Measurements from ENCODE around the gene GCH1.
A peak's percentile ranks its signal among the peaks of the same experiment; 100 is the strongest.
"Not testable (repeated sequence)": the region's sequence is repeated elsewhere in the genome, so short reads cannot be mapped to it uniquely, and the experiment has no call there.

The GCH1 gene

DNA sequence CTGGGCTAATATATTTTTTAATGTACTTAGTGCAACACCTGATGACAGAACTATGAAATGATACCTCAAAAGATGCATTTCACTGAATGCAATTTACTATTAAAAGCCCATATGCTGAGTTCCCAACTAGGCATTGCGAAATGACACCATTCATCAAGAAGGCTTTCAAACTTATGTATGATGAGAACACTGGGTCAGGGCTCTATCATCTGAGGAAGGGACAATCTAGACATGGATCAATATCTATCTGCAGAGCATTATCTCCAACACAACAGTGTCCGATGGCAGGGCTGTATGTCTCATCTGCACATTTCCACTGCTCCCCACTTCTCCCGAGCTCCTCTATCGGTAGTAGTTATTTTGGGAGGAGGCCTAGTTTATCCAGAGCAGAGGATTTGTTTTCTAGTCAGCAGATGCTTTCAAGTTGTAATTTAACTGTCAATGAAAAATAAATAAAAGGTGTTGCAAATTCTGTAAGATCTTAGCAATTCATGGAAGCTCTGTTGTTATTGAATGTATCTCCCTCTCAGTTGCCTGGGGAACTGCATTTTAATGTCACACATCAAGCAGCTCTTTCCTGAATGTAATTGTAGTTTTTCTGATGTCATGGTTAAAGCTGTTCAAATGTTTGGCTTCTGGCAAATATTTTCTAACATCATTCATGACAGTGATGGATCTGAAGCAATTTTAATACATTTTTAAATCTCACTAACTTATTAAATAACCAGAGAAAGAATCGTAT, 7.4 kb upstream of the GCH1 start:
- Histone ChIP-seq H3K79me2 (no peaks in the 10 kb centered on the region), H3K27me3 (ENCODE audit: control insufficient read depth, insufficient read depth, low read length) (no peaks in the 10 kb centered on the region), H3K4me3 (ENCODE audit: low read depth, low read length) (no peak overlapping the region), H3K27ac (no peak overlapping the region), H3K9ac (no peak overlapping the region), H3K4me1 (no peaks in the 10 kb centered on the region), H2AFZ (no peak overlapping the region), H3K4me2 (ENCODE audit: low read length) (no peak overlapping the region), H3K9me3 (ENCODE audit: control insufficient read depth, low read length) (no peaks in the 10 kb centered on the region), H3K36me3 (ENCODE audit: control insufficient read depth, insufficient read depth, low read length) (no peaks in the 10 kb centered on the region)
- no peak for TF ChIP-seq CTCF (IDR thresholded peaks at IDR 0.05)

DNA sequence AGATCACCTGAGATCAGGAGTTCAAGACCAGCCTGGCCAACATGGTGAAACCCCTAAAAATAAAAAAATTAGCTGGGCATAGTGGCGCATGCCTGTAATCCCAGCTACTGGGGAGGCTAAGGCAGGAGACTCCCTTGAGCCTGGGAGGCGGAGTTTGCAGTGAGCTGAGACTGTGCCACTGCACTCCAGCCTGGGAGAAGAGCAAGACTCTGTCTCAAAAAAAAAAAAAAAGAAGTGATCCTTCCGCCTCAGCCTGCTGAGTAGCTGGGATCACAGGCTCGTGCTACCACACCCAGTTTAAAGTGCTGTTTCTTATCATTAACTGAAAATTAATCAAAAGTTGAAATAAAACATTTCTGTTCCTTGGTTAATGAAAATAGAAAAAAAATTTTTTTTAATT, 6.3 kb upstream of the GCH1 start:
- not testable (repeated sequence) for H3K36me3 ChIP-seq (ENCODE audit: control insufficient read depth, insufficient read depth, low read length); H3K4me1 ChIP-seq; H3K27me3 ChIP-seq (ENCODE audit: control insufficient read depth, insufficient read depth, low read length); H3K79me2 ChIP-seq; H3K9me3 ChIP-seq (ENCODE audit: control insufficient read depth, low read length); H3K4me2 ChIP-seq (ENCODE audit: low read length); H3K4me3 ChIP-seq (ENCODE audit: low read depth, low read length); H2AFZ ChIP-seq; H3K27ac ChIP-seq; H3K9ac ChIP-seq

DNA sequence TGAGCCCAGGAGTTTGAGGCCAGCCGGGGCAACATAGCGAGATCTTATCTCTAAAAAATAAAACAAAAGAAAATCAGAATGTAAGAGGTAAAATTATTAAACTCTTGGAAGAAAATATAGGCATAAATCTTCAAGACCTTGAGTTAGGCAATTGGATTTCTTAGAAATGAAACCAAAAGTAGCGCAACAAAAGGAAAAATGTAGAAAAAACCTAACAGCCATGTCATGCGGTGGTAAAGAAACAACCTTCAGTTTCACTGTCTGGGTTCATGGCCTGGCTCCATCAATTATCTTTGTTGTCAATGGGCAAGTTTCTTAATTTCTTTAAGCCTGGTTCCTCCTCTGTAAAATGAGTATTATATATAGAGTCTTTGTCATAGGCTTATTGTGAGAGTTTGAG, 5.6 kb upstream of the GCH1 start:
- no peaks in the 10 kb centered on the region for H3K27me3 ChIP-seq (ENCODE audit: control insufficient read depth, insufficient read depth, low read length)
- no peak overlapping the region for H3K27ac ChIP-seq
- TF ChIP-seq CTCF (IDR thresholded peaks at IDR 0.05): no peak
- H3K4me3 ChIP-seq (ENCODE audit: low read depth, low read length): no peak overlapping the region
- H3K9ac ChIP-seq: no peak overlapping the region
- no peaks in the 10 kb centered on the region for H3K36me3 ChIP-seq (ENCODE audit: control insufficient read depth, insufficient read depth, low read length)
- no peaks in the 10 kb centered on the region for H3K79me2 ChIP-seq
- H2AFZ ChIP-seq: no peak overlapping the region
- no peaks in the 10 kb centered on the region for H3K4me1 ChIP-seq
- no peaks in the 10 kb centered on the region for H3K9me3 ChIP-seq (ENCODE audit: control insufficient read depth, low read length)
- no peak overlapping the region for H3K4me2 ChIP-seq (ENCODE audit: low read length)

DNA sequence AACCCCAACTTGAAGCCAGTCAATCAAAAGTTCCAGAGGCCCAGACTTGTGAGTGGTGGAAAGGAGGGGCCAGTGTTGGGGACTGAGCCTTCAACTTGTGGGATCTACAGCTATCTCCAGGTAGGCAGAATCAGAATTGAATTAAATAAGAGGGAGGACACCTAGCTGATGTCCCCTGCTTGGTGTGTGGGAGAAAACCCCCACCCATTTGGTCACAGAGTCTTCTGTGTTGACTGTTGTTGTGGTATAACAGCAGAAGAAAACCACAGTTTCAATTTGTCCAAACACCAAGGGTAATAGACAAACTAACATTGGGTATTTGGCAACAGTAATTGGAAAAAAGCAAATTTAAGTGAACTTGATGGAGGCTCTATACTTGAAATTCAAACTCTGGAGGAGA, 3.4 kb upstream of the GCH1 start:
- H3K27me3 ChIP-seq (ENCODE audit: control insufficient read depth, insufficient read depth, low read length): no peaks in the 10 kb centered on the region
- no peak overlapping the region for H2AFZ ChIP-seq
- no peak overlapping the region for H3K9ac ChIP-seq
- no peak for TF ChIP-seq CTCF (IDR thresholded peaks at IDR 0.05)
- no peak overlapping the region for H3K4me3 ChIP-seq (ENCODE audit: low read depth, low read length)
- H3K9me3 ChIP-seq (ENCODE audit: control insufficient read depth, low read length): no peaks in the 10 kb centered on the region
- no peaks in the 10 kb centered on the region for H3K79me2 ChIP-seq
- H3K4me2 ChIP-seq (ENCODE audit: low read length): no peak overlapping the region
- no peaks in the 10 kb centered on the region for H3K4me1 ChIP-seq
- H3K36me3 ChIP-seq (ENCODE audit: control insufficient read depth, insufficient read depth, low read length): no peaks in the 10 kb centered on the region
- H3K27ac ChIP-seq: no peak overlapping the region

GRCh38 chr14:54902143-54902520, 494 bp downstream of the GCH1 start:
- Histone ChIP-seq H3K4me2 (ENCODE audit: low read length) (peak overlapping the region; percentile 99), H3K36me3 (ENCODE audit: control insufficient read depth, insufficient read depth, low read length) (no peaks in the 10 kb centered on the region), H3K27me3 (ENCODE audit: control insufficient read depth, insufficient read depth, low read length) (no peaks in the 10 kb centered on the region), H3K9me3 (ENCODE audit: control insufficient read depth, low read length) (no peaks in the 10 kb centered on the region), H3K4me3 (ENCODE audit: low read depth, low read length) (peak overlapping the region; percentile 71), H3K9ac (peak overlapping the region; percentile 34), H3K27ac (peak overlapping the region; percentile 77), H3K79me2 (no peaks in the 10 kb centered on the region), H2AFZ (peak overlapping the region; percentile 98), H3K4me1 (no peaks in the 10 kb centered on the region)
- TF ChIP-seq CTCF (IDR thresholded peaks at IDR 0.05): no peak
